ENCODE data around the gene ZNHIT2.

The ZNHIT2 gene

GRCh38 chr11:65095974-65096806 lies 21.3 kb downstream of the ZNHIT2 start, which contains the start of gene VPS51:
TSS of gene VPS51 (plus strand) at chr11:65096214. CDS start at chr11:65096251, 37 bp downstream.
- peak within 1 kb of the TSS; percentile 62 for H2BK120ac ChIP-seq (ENCODE audit: low read depth, low read length)
- H3K14ac ChIP-seq (ENCODE audit: low read length in 2 of 2): peak within 1 kb of the TSS in 1 of 2 experiments; percentile 81
- H3K18ac ChIP-seq (ENCODE audit: low read depth in 1 of 2, low read length in 2 of 2): peak within 1 kb of the TSS; percentile 48 to 90
- WGBS: under 1% methylated on average over 49 of the region's 52 CpGs
- H4K8ac ChIP-seq (ENCODE audit: low read length): peak within 1 kb of the TSS; percentile 100
- peaks cover 13% of the 10 kb centered on the region for H3K79me1 ChIP-seq (replicated peaks; ENCODE audit: low read length, poor library complexity, severe bottlenecking)
- peak within 1 kb of the TSS; percentile 46 for H3K4me2 ChIP-seq (ENCODE audit: low read length, poor library complexity, severe bottlenecking)
- H3K4me1 ChIP-seq (ENCODE audit: control insufficient read depth, insufficient read depth, low read depth, low read length): peaks cover 8% of the 10 kb centered on the region
- H3K27ac ChIP-seq (ENCODE audit: low read length, poor library complexity, severe bottlenecking): peak within 1 kb of the TSS; percentile 48
- no peak within 1 kb of the TSS for H2AK5ac ChIP-seq (ENCODE audit: low read length, severe bottlenecking)
- H3K23ac ChIP-seq (ENCODE audit: low read length in 2 of 2): peak within 1 kb of the TSS in 1 of 2 experiments; percentile 46
- DNase-seq: peak; percentile 91
- H2BK15ac ChIP-seq (ENCODE audit: low read depth, poor library complexity, severe bottlenecking): peak within 1 kb of the TSS; percentile 30
- H2BK12ac ChIP-seq (ENCODE audit: low read length in 2 of 2): peak within 1 kb of the TSS in 1 of 2 experiments; percentile 49
- no peaks in the 10 kb centered on the region for H3K9me3 ChIP-seq (ENCODE audit: control insufficient read depth, low read length)
- H2BK5ac ChIP-seq (ENCODE audit: low read depth, low read length, poor library complexity, severe bottlenecking): no peak within 1 kb of the TSS
- H3K4ac ChIP-seq (ENCODE audit: low read depth in 1 of 2, low read length in 2 of 2): peak within 1 kb of the TSS; percentile 73 to 91
- H3K36me3 ChIP-seq (ENCODE audit: control insufficient read depth in 1 of 2, insufficient read depth in 2 of 2, low read depth in 1 of 2, low read length in 2 of 2): peaks cover 2 to 7% of the 10 kb centered on the region in 2 experiments
- H3K4me3 ChIP-seq (ENCODE audit: insufficient read depth in 1 of 2, low read depth in 1 of 2, low read length in 2 of 2): peak within 1 kb of the TSS; percentile 71 to 86
- no peaks in the 10 kb centered on the region for H3K27me3 ChIP-seq (ENCODE audit: control insufficient read depth in 1 of 2, insufficient read depth in 1 of 2, low read length in 2 of 2)
- peak within 1 kb of the TSS; percentile 95 for H4K91ac ChIP-seq (ENCODE audit: low read length)
- H3K9ac ChIP-seq (ENCODE audit: low read length): peak within 1 kb of the TSS; percentile 90
- peak within 1 kb of the TSS; percentile 87 for H2AFZ ChIP-seq (ENCODE audit: low read depth, low read length)

DNA sequence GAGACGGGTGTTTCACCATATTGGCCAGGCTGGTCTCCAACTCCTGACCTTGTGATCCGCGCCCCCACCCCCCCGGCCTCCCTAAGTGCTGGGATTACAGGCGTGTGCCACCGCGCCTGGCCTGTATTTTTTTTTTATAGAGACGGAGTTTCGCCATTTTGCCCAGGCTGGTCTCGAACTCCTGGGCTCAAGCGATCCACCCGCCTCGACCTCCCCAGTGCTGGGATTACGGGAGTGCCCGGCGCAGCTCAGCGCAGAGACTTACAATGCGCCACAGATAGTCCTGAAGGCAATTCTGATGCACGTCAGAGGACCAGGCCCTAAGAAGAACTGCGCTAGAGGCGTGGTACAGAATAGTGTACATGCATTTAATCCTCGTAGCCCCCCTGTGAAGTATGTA lies 22.1 kb downstream of the ZNHIT2 start:
- Histone ChIP-seq H3K14ac (ENCODE audit: low read length in 2 of 2) (no peak overlapping the region), H3K27ac (ENCODE audit: low read length, poor library complexity, severe bottlenecking) (no peak overlapping the region), H3K23ac (ENCODE audit: low read length in 2 of 2) (no peak overlapping the region), H3K9me3 (ENCODE audit: control insufficient read depth, low read length) (no peaks in the 10 kb centered on the region), H2BK12ac (ENCODE audit: low read length in 2 of 2) (peak overlapping the region in 1 of 2 experiments; percentile 49), H4K91ac (ENCODE audit: low read length) (no peak overlapping the region), H2AK5ac (ENCODE audit: low read length, severe bottlenecking) (no peak overlapping the region), H3K18ac (ENCODE audit: low read depth in 1 of 2, low read length in 2 of 2) (peak overlapping the region in 1 of 2 experiments; percentile 90), H3K36me3 (ENCODE audit: control insufficient read depth in 1 of 2, insufficient read depth in 2 of 2, low read depth in 1 of 2, low read length in 2 of 2) (peaks cover 5 to 10% of the 10 kb centered on the region in 2 experiments), H3K4me3 (ENCODE audit: insufficient read depth in 1 of 2, low read depth in 1 of 2, low read length in 2 of 2) (peak overlapping the region in 1 of 2 experiments; percentile 86), H3K9ac (ENCODE audit: low read length) (peak overlapping the region; percentile 90), H3K4ac (ENCODE audit: low read depth in 1 of 2, low read length in 2 of 2) (peak overlapping the region in 1 of 2 experiments; percentile 32), H4K8ac (ENCODE audit: low read length) (peak overlapping the region; percentile 100), H2BK120ac (ENCODE audit: low read depth, low read length) (no peak overlapping the region), H2BK5ac (ENCODE audit: low read depth, low read length, poor library complexity, severe bottlenecking) (no peak overlapping the region), H3K27me3 (ENCODE audit: control insufficient read depth in 1 of 2, insufficient read depth in 1 of 2, low read length in 2 of 2) (no peaks in the 10 kb centered on the region), H3K4me2 (ENCODE audit: low read length, poor library complexity, severe bottlenecking) (no peak overlapping the region), H2BK15ac (ENCODE audit: low read depth, poor library complexity, severe bottlenecking) (no peak overlapping the region), H3K79me1 (replicated peaks; ENCODE audit: low read length, poor library complexity, severe bottlenecking) (peaks cover 13% of the 10 kb centered on the region), H3K4me1 (ENCODE audit: control insufficient read depth, insufficient read depth, low read depth, low read length) (peaks cover 8% of the 10 kb centered on the region), H2AFZ (ENCODE audit: low read depth, low read length) (peak overlapping the region; percentile 87)
- DNase-seq: no peak
- 96% methylated on average over 22 of the region's 22 CpGs for WGBS

GRCh38 chr11:65090628-65091027 lies 26.9 kb downstream of the ZNHIT2 start:
- no peak overlapping the region for H2AFZ ChIP-seq (ENCODE audit: low read depth, low read length)
- H3K4me2 ChIP-seq (ENCODE audit: low read length, poor library complexity, severe bottlenecking): no peak overlapping the region
- peaks cover 12% of the 10 kb centered on the region for H3K79me1 ChIP-seq (replicated peaks; ENCODE audit: low read length, poor library complexity, severe bottlenecking)
- H2BK15ac ChIP-seq (ENCODE audit: low read depth, poor library complexity, severe bottlenecking): no peak overlapping the region
- H3K4ac ChIP-seq (ENCODE audit: low read depth in 1 of 2, low read length in 2 of 2): no peak overlapping the region
- no peak overlapping the region for H4K8ac ChIP-seq (ENCODE audit: low read length)
- peaks cover 43 to 47% of the 10 kb centered on the region in 2 experiments for H3K36me3 ChIP-seq (ENCODE audit: control insufficient read depth in 1 of 2, insufficient read depth in 2 of 2, low read depth in 1 of 2, low read length in 2 of 2)
- H3K14ac ChIP-seq (ENCODE audit: low read length in 2 of 2): no peak overlapping the region
- H2BK12ac ChIP-seq (ENCODE audit: low read length in 2 of 2): no peak overlapping the region
- peaks cover 2% of the 10 kb centered on the region for H3K4me1 ChIP-seq (ENCODE audit: control insufficient read depth, insufficient read depth, low read depth, low read length)
- no peak overlapping the region for H3K18ac ChIP-seq (ENCODE audit: low read depth in 1 of 2, low read length in 2 of 2)
- DNase-seq: no peak
- no peak overlapping the region for H3K4me3 ChIP-seq (ENCODE audit: insufficient read depth in 1 of 2, low read depth in 1 of 2, low read length in 2 of 2)
- WGBS: 96% methylated on average over 4 of the region's 4 CpGs
- no peak overlapping the region for H2AK5ac ChIP-seq (ENCODE audit: low read length, severe bottlenecking)
- H4K91ac ChIP-seq (ENCODE audit: low read length): no peak overlapping the region
- no peaks in the 10 kb centered on the region for H3K9me3 ChIP-seq (ENCODE audit: control insufficient read depth, low read length)
- H3K9ac ChIP-seq (ENCODE audit: low read length): no peak overlapping the region
- no peak overlapping the region for H2BK120ac ChIP-seq (ENCODE audit: low read depth, low read length)
- H3K27ac ChIP-seq (ENCODE audit: low read length, poor library complexity, severe bottlenecking): no peak overlapping the region
- H3K27me3 ChIP-seq (ENCODE audit: control insufficient read depth in 1 of 2, insufficient read depth in 1 of 2, low read length in 2 of 2): no peaks in the 10 kb centered on the region
- no peak overlapping the region for H3K23ac ChIP-seq (ENCODE audit: low read length in 2 of 2)
- no peak overlapping the region for H2BK5ac ChIP-seq (ENCODE audit: low read depth, low read length, poor library complexity, severe bottlenecking)

GRCh38 chr11:65089621-65090020 lies 27.9 kb downstream of the ZNHIT2 start:
- H3K4me1 ChIP-seq (ENCODE audit: control insufficient read depth, insufficient read depth, low read depth, low read length): peaks cover 6% of the 10 kb centered on the region
- WGBS: 99% methylated on average over 4 of the region's 4 CpGs
- no peaks in the 10 kb centered on the region for H3K27me3 ChIP-seq (ENCODE audit: control insufficient read depth in 1 of 2, insufficient read depth in 1 of 2, low read length in 2 of 2)
- no peak for DNase-seq
- no peak overlapping the region for H3K23ac ChIP-seq (ENCODE audit: low read length in 2 of 2)
- no peak overlapping the region for H2BK5ac ChIP-seq (ENCODE audit: low read depth, low read length, poor library complexity, severe bottlenecking)
- peaks cover 19% of the 10 kb centered on the region for H3K79me1 ChIP-seq (replicated peaks; ENCODE audit: low read length, poor library complexity, severe bottlenecking)
- H3K18ac ChIP-seq (ENCODE audit: low read depth in 1 of 2, low read length in 2 of 2): no peak overlapping the region
- no peak overlapping the region for H4K91ac ChIP-seq (ENCODE audit: low read length)
- H2BK15ac ChIP-seq (ENCODE audit: low read depth, poor library complexity, severe bottlenecking): no peak overlapping the region
- no peak overlapping the region for H2BK120ac ChIP-seq (ENCODE audit: low read depth, low read length)
- no peak overlapping the region for H2BK12ac ChIP-seq (ENCODE audit: low read length in 2 of 2)
- peaks cover 46 to 53% of the 10 kb centered on the region in 2 experiments for H3K36me3 ChIP-seq (ENCODE audit: control insufficient read depth in 1 of 2, insufficient read depth in 2 of 2, low read depth in 1 of 2, low read length in 2 of 2)
- no peak overlapping the region for H2AFZ ChIP-seq (ENCODE audit: low read depth, low read length)
- no peak overlapping the region for H3K4ac ChIP-seq (ENCODE audit: low read depth in 1 of 2, low read length in 2 of 2)
- H3K27ac ChIP-seq (ENCODE audit: low read length, poor library complexity, severe bottlenecking): no peak overlapping the region
- H3K9me3 ChIP-seq (ENCODE audit: control insufficient read depth, low read length): no peaks in the 10 kb centered on the region
- H3K4me2 ChIP-seq (ENCODE audit: low read length, poor library complexity, severe bottlenecking): no peak overlapping the region
- H2AK5ac ChIP-seq (ENCODE audit: low read length, severe bottlenecking): no peak overlapping the region
- H3K9ac ChIP-seq (ENCODE audit: low read length): no peak overlapping the region
- H4K8ac ChIP-seq (ENCODE audit: low read length): no peak overlapping the region
- no peak overlapping the region for H3K14ac ChIP-seq (ENCODE audit: low read length in 2 of 2)
- H3K4me3 ChIP-seq (ENCODE audit: insufficient read depth in 1 of 2, low read depth in 1 of 2, low read length in 2 of 2): no peak overlapping the region

All from mesenchymal stem cell (in vitro differentiated cells and primary cell).